IgD-negative memory B cell (primary cell): ENCODE measurements around the gene APBB3. TPM values are rescaled to one million over a fixed set of nuclear protein-coding genes. Genes with fewer than 3 reads are reported as not detected.

Source experiments
- H3K27ac Mint-ChIP-seq, 3 donors: one replicate each; pipeline ENCODE4 v1.8.0; 2020 to 2022; ENCODE audit warnings: mild to moderate bottlenecking in 3 of 3, mixed read lengths in 3 of 3, moderate library complexity in 1 of 3
- H3K27me3 Mint-ChIP-seq: one replicate; pipeline ENCODE4 v1.8.0; 2021; ENCODE audit warnings: mixed read lengths
- H3K36me3 Mint-ChIP-seq: one replicate; pipeline ENCODE4 v1.8.0; 2020; ENCODE audit warnings: mild to moderate bottlenecking, mixed read lengths
- H3K4me1 Mint-ChIP-seq, 3 donors: one replicate each; pipeline ENCODE4 v1.8.0; 2020 to 2022; ENCODE audit warnings: mixed read lengths in 3 of 3, mild to moderate bottlenecking in 1 of 3
- H3K4me3 Mint-ChIP-seq, 4 donors: one replicate each; pipeline ENCODE4 v1.8.0; 2020 to 2022; ENCODE audit warnings: mild to moderate bottlenecking in 4 of 4, mixed read lengths in 4 of 4, moderate library complexity in 3 of 4
- H3K9me3 Mint-ChIP-seq, 3 donors: one replicate each; pipeline ENCODE4 v1.8.0; 2020 to 2021; ENCODE audit warnings: mixed read lengths in 3 of 3, mild to moderate bottlenecking in 1 of 3
- polyA plus RNA-seq: library from polyadenylated mRNA; unstranded; fragments of 300-500 nt; fragmentation: Illumina TruSeq; gene quantifications from one replicate; pipeline ENCODE4 v1.2.3, GENCODE V29; 2021

APBB3 gene
- polyA plus RNA-seq, 1 donor from 2014 or later, result 4.4 TPM

DNA sequence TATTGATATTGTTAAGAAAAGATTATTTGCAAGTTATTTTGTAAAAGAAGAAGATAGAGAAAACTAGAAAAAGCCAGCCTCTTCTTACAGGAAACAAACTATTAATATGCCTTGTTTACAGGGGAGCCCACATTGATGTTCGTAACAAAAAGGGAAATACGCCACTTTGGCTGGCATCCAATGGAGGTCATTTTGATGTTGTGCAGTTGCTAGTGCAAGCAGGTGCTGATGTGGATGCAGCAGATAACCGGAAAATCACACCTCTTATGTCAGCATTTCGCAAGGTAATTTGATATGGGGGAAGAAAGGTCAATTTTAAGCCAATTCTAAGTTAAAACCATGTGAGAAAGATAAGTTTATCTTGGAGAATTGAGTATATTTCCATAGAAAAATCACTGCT is 54.5 kb downstream of the APBB3 start:
- H3K27ac Mint-ChIP-seq, result no peak overlapping the region
- H3K4me1 Mint-ChIP-seq, result peaks cover 0 to 4% (median 0%) of the 10 kb centered on the region in 3 donors
- no peaks in the 10 kb centered on the region for H3K27me3 Mint-ChIP-seq
- H3K4me3 Mint-ChIP-seq, result no peak overlapping the region
- no peaks in the 10 kb centered on the region for H3K9me3 Mint-ChIP-seq
- H3K36me3 Mint-ChIP-seq, result peaks cover 4% of the 10 kb centered on the region

Other genes with a start within 250 kb of the APBB3 start
- gene HBEGF, start 218.0 kb downstream of the APBB3 start, polyA plus RNA-seq, result 0.83 TPM
- gene SLC4A9, start 204.4 kb downstream of the APBB3 start, polyA plus RNA-seq, result not detected
- 69.7 TPM for gene ANKHD1, start 162.8 kb downstream of the APBB3 start, polyA plus RNA-seq
- gene EIF4EBP3, start 16.9 kb downstream of the APBB3 start, polyA plus RNA-seq, result 32.9 TPM
- 31.8 TPM for gene SRA1, start 7.1 kb downstream of the APBB3 start, polyA plus RNA-seq
- 79.8 TPM for gene SLC35A4, start 230 bp upstream of the APBB3 start, polyA plus RNA-seq
- 1.5 TPM for gene CD14, start 68.6 kb upstream of the APBB3 start, polyA plus RNA-seq
- 14.7 TPM for gene TMCO6, start 74.9 kb upstream of the APBB3 start, polyA plus RNA-seq
- 154 TPM for gene NDUFA2, start 83.0 kb upstream of the APBB3 start, polyA plus RNA-seq
- 165 TPM for gene IK, start 83.2 kb upstream of the APBB3 start, polyA plus RNA-seq
- gene WDR55, start 100.3 kb upstream of the APBB3 start, polyA plus RNA-seq, result 13.5 TPM
- not detected for gene DND1, start 109.0 kb upstream of the APBB3 start, polyA plus RNA-seq
- gene HARS1, start 126.8 kb upstream of the APBB3 start, polyA plus RNA-seq, result 43.4 TPM
- 19.0 TPM for gene HARS2, start 126.9 kb upstream of the APBB3 start, polyA plus RNA-seq
- 62.1 TPM for gene ZMAT2, start 135.8 kb upstream of the APBB3 start, polyA plus RNA-seq
- gene PCDHA1, start 221.5 kb upstream of the APBB3 start, polyA plus RNA-seq, result not detected
- gene PCDHA2, start 230.3 kb upstream of the APBB3 start, polyA plus RNA-seq, result not detected
- gene PCDHA3, start 236.5 kb upstream of the APBB3 start, polyA plus RNA-seq, result not detected
- not detected for gene PCDHA4, start 242.5 kb upstream of the APBB3 start, polyA plus RNA-seq